ENCODE results near the gene NKAIN4. TPM values are rescaled to one million over a fixed set of nuclear protein-coding genes. Genes with fewer than 3 reads are reported as not detected.

The NKAIN4 gene
- total and polyA plus RNA-seq, 4 donors: 0.05 TPM; not detected in 3

DNA sequence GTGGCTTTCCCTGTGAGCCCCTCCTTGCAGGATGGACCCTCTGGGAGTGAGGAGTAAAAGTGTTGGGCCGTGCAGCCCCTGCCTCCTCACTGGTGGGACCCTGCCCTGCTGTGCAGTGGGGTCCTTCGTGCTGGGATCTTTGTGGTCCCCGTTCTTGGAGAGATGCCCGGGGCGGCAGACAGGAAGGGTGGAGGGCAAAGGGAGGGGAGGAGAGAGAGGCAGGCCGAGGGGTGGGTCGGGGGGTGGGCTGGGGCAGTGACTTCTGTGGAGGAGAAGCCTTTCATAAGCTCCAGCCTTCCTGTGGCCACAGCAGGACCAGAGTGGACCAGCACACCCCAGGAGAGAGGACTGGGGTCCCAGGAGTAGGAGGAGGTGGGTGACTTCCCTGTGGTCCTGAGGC is 38.6 kb upstream of the NKAIN4 start, which contains the start of gene COL20A1:
COL20A1 (plus strand) TSS at position 283 of the 400 bp plus-strand sequence. CDS start 1,922 bp downstream, outside the sequence.
- no peak for DNase-seq (ENCODE audit: low spot score)
- peaks cover 0 to 14% (median 4%) of the 10 kb centered on the region in 4 donors for H3K27me3 ChIP-seq (ENCODE audit: control insufficient read depth in 4 of 4, insufficient read depth in 4 of 4, low read length in 3 of 4)
- WGBS: 46% methylated on average over 7 of the region's 7 CpGs
- no peak within 1 kb of the TSS for H3K4me3 ChIP-seq (ENCODE audit: low read depth in 1 of 3, low read length in 3 of 3)
- no peak within 1 kb of the TSS for H3K27ac ChIP-seq (ENCODE audit: low read depth in 1 of 2, low read length in 2 of 2)
- peaks cover 2 to 13% (median 3%) of the 10 kb centered on the region in 4 donors for H3K36me3 ChIP-seq (ENCODE audit: control insufficient read depth in 4 of 4, insufficient read depth in 3 of 4, low read depth in 1 of 4, low read length in 3 of 4)
- no peaks in the 10 kb centered on the region for H3K9me3 ChIP-seq (ENCODE audit: control insufficient read depth in 4 of 4, low read length in 3 of 4)
- peaks cover 4 to 5% (median 5%) of the 10 kb centered on the region in 4 donors for H3K4me1 ChIP-seq (ENCODE audit: control insufficient read depth in 4 of 4, insufficient read depth in 4 of 4, low read length in 3 of 4)
- no peak within 1 kb of the TSS for H3K9ac ChIP-seq (ENCODE audit: low read depth in 1 of 2, low read length in 2 of 2)
- TF ChIP-seq YY1 (IDR thresholded peaks at IDR 0.05) (no peak), HNF4A (conservative IDR thresholded peaks at IDR 0.05) (no peak), RAD21 (IDR thresholded peaks at IDR 0.05) (no peak), EGR1 (IDR thresholded peaks at IDR 0.05; ENCODE audit: low read depth in 2 of 2) (no peak), GABPA (IDR thresholded peaks at IDR 0.05 in 1 of 2, conservative IDR thresholded peaks at IDR 0.05 in 1 of 2) (no peak)
- TF ChIP-seq, protein P1, sequence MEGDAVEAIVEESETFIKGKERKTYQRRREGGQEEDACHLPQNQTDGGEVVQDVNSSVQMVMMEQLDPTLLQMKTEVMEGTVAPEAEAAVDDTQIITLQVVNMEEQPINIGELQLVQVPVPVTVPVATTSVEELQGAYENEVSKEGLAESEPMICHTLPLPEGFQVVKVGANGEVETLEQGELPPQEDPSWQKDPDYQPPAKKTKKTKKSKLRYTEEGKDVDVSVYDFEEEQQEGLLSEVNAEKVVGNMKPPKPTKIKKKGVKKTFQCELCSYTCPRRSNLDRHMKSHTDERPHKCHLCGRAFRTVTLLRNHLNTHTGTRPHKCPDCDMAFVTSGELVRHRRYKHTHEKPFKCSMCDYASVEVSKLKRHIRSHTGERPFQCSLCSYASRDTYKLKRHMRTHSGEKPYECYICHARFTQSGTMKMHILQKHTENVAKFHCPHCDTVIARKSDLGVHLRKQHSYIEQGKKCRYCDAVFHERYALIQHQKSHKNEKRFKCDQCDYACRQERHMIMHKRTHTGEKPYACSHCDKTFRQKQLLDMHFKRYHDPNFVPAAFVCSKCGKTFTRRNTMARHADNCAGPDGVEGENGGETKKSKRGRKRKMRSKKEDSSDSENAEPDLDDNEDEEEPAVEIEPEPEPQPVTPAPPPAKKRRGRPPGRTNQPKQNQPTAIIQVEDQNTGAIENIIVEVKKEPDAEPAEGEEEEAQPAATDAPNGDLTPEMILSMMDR (IDR thresholded peaks at IDR 0.05; ENCODE audit: low read depth, low read length, missing input control): no peak
- TF ChIP-seq, protein P2, sequence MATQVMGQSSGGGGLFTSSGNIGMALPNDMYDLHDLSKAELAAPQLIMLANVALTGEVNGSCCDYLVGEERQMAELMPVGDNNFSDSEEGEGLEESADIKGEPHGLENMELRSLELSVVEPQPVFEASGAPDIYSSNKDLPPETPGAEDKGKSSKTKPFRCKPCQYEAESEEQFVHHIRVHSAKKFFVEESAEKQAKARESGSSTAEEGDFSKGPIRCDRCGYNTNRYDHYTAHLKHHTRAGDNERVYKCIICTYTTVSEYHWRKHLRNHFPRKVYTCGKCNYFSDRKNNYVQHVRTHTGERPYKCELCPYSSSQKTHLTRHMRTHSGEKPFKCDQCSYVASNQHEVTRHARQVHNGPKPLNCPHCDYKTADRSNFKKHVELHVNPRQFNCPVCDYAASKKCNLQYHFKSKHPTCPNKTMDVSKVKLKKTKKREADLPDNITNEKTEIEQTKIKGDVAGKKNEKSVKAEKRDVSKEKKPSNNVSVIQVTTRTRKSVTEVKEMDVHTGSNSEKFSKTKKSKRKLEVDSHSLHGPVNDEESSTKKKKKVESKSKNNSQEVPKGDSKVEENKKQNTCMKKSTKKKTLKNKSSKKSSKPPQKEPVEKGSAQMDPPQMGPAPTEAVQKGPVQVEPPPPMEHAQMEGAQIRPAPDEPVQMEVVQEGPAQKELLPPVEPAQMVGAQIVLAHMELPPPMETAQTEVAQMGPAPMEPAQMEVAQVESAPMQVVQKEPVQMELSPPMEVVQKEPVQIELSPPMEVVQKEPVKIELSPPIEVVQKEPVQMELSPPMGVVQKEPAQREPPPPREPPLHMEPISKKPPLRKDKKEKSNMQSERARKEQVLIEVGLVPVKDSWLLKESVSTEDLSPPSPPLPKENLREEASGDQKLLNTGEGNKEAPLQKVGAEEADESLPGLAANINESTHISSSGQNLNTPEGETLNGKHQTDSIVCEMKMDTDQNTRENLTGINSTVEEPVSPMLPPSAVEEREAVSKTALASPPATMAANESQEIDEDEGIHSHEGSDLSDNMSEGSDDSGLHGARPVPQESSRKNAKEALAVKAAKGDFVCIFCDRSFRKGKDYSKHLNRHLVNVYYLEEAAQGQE (IDR thresholded peaks at IDR 0.05): no peak
- TF ChIP-seq, protein P3, sequence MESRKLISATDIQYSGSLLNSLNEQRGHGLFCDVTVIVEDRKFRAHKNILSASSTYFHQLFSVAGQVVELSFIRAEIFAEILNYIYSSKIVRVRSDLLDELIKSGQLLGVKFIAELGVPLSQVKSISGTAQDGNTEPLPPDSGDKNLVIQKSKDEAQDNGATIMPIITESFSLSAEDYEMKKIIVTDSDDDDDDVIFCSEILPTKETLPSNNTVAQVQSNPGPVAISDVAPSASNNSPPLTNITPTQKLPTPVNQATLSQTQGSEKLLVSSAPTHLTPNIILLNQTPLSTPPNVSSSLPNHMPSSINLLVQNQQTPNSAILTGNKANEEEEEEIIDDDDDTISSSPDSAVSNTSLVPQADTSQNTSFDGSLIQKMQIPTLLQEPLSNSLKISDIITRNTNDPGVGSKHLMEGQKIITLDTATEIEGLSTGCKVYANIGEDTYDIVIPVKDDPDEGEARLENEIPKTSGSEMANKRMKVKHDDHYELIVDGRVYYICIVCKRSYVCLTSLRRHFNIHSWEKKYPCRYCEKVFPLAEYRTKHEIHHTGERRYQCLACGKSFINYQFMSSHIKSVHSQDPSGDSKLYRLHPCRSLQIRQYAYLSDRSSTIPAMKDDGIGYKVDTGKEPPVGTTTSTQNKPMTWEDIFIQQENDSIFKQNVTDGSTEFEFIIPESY (IDR thresholded peaks at IDR 0.05): no peak

DNA sequence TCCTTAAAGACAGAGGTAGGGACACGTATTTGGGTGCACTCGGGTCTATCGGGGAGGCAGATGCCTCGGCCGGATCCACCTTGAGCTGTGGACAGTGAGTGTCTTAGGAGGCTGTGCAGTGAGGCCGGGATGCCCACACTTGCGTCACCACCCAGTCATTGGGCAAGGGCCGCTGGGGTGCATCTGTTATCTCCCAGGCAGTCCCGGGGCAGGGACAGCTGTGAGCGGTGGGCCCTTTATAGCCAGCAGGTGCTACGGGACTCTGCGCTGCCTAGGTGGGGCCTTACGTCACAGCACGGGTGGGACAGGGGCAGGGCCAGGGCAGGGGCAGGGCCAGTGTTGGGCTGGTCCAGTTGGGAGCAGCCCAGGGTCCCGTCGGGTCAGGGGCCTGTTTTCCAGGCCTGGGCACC is 38.0 kb upstream of the NKAIN4 start:
- Histone ChIP-seq H3K36me3 (ENCODE audit: control insufficient read depth in 4 of 4, insufficient read depth in 3 of 4, low read depth in 1 of 4, low read length in 3 of 4) (peaks cover 2 to 17% (median 3%) of the 10 kb centered on the region in 4 donors), H3K4me1 (ENCODE audit: control insufficient read depth in 4 of 4, insufficient read depth in 4 of 4, low read length in 3 of 4) (peaks cover 4 to 5% (median 5%) of the 10 kb centered on the region in 4 donors), H3K9me3 (ENCODE audit: control insufficient read depth in 4 of 4, low read length in 3 of 4) (no peaks in the 10 kb centered on the region), H3K27me3 (ENCODE audit: control insufficient read depth in 4 of 4, insufficient read depth in 4 of 4, low read length in 3 of 4) (peaks cover 0 to 7% (median 4%) of the 10 kb centered on the region in 4 donors), H3K4me3 (ENCODE audit: low read depth in 1 of 3, low read length in 3 of 3) (no peak overlapping the region), H3K27ac (ENCODE audit: low read depth in 1 of 2, low read length in 2 of 2) (no peak overlapping the region), H3K9ac (ENCODE audit: low read depth in 1 of 2, low read length in 2 of 2) (no peak overlapping the region)
- WGBS: 73% methylated on average over 16 of the region's 16 CpGs
- DNase-seq (ENCODE audit: low spot score): no peak
- TF ChIP-seq YY1 (IDR thresholded peaks at IDR 0.05) (no peak), FOXA1 (IDR thresholded peaks at IDR 0.05) (no peak), RXRA (IDR thresholded peaks at IDR 0.05) (no peak), HNF4G (IDR thresholded peaks at IDR 0.05) (no peak), TAF1 (conservative IDR thresholded peaks at IDR 0.05) (no peak), RAD21 (IDR thresholded peaks at IDR 0.05) (no peak), JUND (IDR thresholded peaks at IDR 0.05) (no peak), GABPA (IDR thresholded peaks at IDR 0.05 in 1 of 2, conservative IDR thresholded peaks at IDR 0.05 in 1 of 2) (no peak), SP1 (IDR thresholded peaks at IDR 0.05) (no peak), NR2F2 (IDR thresholded peaks at IDR 0.05) (no peak)
- TF ChIP-seq, protein P1 (IDR thresholded peaks at IDR 0.05; ENCODE audit: low read depth, low read length, missing input control): no peak
- TF ChIP-seq, protein P4, sequence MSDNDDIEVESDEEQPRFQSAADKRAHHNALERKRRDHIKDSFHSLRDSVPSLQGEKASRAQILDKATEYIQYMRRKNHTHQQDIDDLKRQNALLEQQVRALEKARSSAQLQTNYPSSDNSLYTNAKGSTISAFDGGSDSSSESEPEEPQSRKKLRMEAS (IDR thresholded peaks at IDR 0.05): no peak
- TF ChIP-seq, protein P2 (IDR thresholded peaks at IDR 0.05): no peak
- TF ChIP-seq, protein P5, sequence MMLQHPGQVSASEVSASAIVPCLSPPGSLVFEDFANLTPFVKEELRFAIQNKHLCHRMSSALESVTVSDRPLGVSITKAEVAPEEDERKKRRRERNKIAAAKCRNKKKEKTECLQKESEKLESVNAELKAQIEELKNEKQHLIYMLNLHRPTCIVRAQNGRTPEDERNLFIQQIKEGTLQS (IDR thresholded peaks at IDR 0.05): no peak
